Measurements from ENCODE around the gene FAM107B. TPM values are rescaled to one million over a fixed set of nuclear protein-coding genes. Genes with fewer than 3 reads are reported as not detected.

The FAM107B gene
- total and polyA plus RNA-seq, 10 of the 15 experiments (the other 5 are each of a cell fraction or from before 2014, with no cell fraction given): 22.9 to 162 (median 86.6) TPM

DNA sequence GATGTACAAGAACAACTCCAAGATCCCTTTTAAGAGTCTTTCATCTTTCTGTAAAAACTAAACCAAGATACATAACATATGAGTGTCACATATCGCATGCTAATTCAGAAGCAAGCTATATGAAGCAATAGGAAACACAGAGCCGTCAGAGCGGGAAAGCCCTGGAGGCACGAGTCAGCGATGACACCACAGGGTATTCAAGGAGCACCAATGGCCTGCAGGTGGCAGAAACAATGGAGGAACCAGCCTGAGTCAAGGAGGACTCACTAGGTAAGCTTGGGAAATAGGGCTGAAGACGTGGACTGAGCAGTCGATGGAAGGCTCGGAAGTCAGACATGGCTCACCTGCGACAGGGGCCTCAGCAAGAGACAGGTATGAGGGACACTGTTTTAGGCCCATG, 214.4 kb downstream of the FAM107B start:
- peaks cover 43% of the 10 kb centered on the region for H3K4me1 ChIP-seq (ENCODE audit: control insufficient read depth, insufficient read depth, low read length)
- H3K27ac ChIP-seq (ENCODE audit: control insufficient read depth, insufficient read depth): no peak overlapping the region
- H3K36me3 ChIP-seq (ENCODE audit: control insufficient read depth in 2 of 2, insufficient read depth in 2 of 2, low read length in 1 of 2): peaks cover 5 to 9% of the 10 kb centered on the region in 2 experiments; a peak in 2 of 4 replicates
- 73% methylated on average over 9 of the region's 9 CpGs for WGBS (ENCODE audit: insufficient coverage, insufficient replicate concordance, low lambda C conversion rate, missing lambda C conversion rate)
- POLR2A ChIA-PET: interaction anchor here (0.6 to 1.5 kb wide), 2 partner anchors 9 to 28 kb away, joined by 3 read pairs; no protein-coding TSS in a partner anchor
- DNase-seq (ENCODE audit: low read depth, low spot score) (no peak), ATAC-seq (peak; percentile 53), FAIRE-seq (no peak)
- RAD21 ChIA-PET (ENCODE audit: unreplicated experiment): interaction anchor here (1.6 kb wide), 1 partner anchor 12 kb away, joined by 3 read pairs; no protein-coding TSS in a partner anchor
- H3K27me3 ChIP-seq (replicated peaks in 1 of 2; ENCODE audit: control insufficient read depth in 2 of 2, insufficient read depth in 2 of 2, low read length in 1 of 2): no peaks in the 10 kb centered on the region
- in situ Hi-C loops (cut with MboI): no loop called here
- intact Hi-C loops (cut with micrococcal nuclease; ENCODE audit: unreplicated experiment): loop anchor here (5.0 kb wide), 2 partner anchors 42 to 262 kb away; no protein-coding TSS in a partner anchor
- 0 out of 2 replicates have a peak overlapping the region, but pooled peaks have one; percentile 11 for H3K4me2 ChIP-seq (ENCODE audit: control insufficient read depth, insufficient read depth)
- H4K20me1 ChIP-seq (ENCODE audit: control insufficient read depth, insufficient read depth): no peaks in the 10 kb centered on the region
- CTCF ChIA-PET: interaction anchor here (4.2 kb wide), 1 partner anchor 262 kb away, joined by 17 read pairs; no protein-coding TSS in a partner anchor
- peaks cover 65% of the 10 kb centered on the region for H3K79me2 ChIP-seq (ENCODE audit: control insufficient read depth, insufficient read depth, low read length)
- H3K9ac ChIP-seq (ENCODE audit: control insufficient read depth, insufficient read depth, low read length): no peak overlapping the region
- BruUV-seq (replicated peaks): no TSS peak
- no peaks in the 10 kb centered on the region for H3K9me3 ChIP-seq (replicated peaks; ENCODE audit: control insufficient read depth, insufficient read depth, low read length)
- no peak overlapping the region for H3K4me3 ChIP-seq
- H2AFZ ChIP-seq (ENCODE audit: control insufficient read depth, low read depth, low read length): no peak overlapping the region; the same call in 1 of the 2 replicates
- SMC1A ChIA-PET (ENCODE audit: uncharacterized antibody, unreplicated experiment): interaction anchor here (2.6 kb wide), 1 partner anchor 263 kb away, joined by 12 read pairs; no protein-coding TSS in a partner anchor
- TF ChIP-seq, protein P1, sequence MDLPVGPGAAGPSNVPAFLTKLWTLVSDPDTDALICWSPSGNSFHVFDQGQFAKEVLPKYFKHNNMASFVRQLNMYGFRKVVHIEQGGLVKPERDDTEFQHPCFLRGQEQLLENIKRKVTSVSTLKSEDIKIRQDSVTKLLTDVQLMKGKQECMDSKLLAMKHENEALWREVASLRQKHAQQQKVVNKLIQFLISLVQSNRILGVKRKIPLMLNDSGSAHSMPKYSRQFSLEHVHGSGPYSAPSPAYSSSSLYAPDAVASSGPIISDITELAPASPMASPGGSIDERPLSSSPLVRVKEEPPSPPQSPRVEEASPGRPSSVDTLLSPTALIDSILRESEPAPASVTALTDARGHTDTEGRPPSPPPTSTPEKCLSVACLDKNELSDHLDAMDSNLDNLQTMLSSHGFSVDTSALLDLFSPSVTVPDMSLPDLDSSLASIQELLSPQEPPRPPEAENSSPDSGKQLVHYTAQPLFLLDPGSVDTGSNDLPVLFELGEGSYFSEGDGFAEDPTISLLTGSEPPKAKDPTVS (IDR thresholded peaks at IDR 0.05; ENCODE audit: low read depth, low read length): no peak
- TF ChIP-seq RB1 (IDR thresholded peaks at IDR 0.05; ENCODE audit: borderline replicate concordance): no peak
- no peak for TF ChIP-seq NFXL1 (IDR thresholded peaks at IDR 0.05; ENCODE audit: borderline replicate concordance)
- TF ChIP-seq CHD2 (IDR thresholded peaks at IDR 0.05; ENCODE audit: borderline replicate concordance, low read depth, low read length): no peak
- peak; percentile 83 for TF ChIP-seq CREB1 (IDR thresholded peaks at IDR 0.05; ENCODE audit: low read depth)
- TF ChIP-seq DPF2 (IDR thresholded peaks at IDR 0.05): no peak
- no peak for TF ChIP-seq TAF1 (IDR thresholded peaks at IDR 0.05; ENCODE audit: borderline replicate concordance, low read depth, low read length)
- TF ChIP-seq BHLHE40 (IDR thresholded peaks at IDR 0.05; ENCODE audit: borderline replicate concordance in 1 of 2, low read depth in 2 of 2, low read length in 1 of 2): peak in 1 of 2 experiments; percentile 11; a peak in 1 of 4 replicates
- TF ChIP-seq NFYB (IDR thresholded peaks at IDR 0.05; ENCODE audit: insufficient read depth, low read depth, low read length): 0 out of 2 replicates have a peak, but pooled peaks have one; percentile 19
- TF ChIP-seq, protein P2, sequence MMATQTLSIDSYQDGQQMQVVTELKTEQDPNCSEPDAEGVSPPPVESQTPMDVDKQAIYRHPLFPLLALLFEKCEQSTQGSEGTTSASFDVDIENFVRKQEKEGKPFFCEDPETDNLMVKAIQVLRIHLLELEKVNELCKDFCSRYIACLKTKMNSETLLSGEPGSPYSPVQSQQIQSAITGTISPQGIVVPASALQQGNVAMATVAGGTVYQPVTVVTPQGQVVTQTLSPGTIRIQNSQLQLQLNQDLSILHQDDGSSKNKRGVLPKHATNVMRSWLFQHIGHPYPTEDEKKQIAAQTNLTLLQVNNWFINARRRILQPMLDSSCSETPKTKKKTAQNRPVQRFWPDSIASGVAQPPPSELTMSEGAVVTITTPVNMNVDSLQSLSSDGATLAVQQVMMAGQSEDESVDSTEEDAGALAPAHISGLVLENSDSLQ (IDR thresholded peaks at IDR 0.05): no peak
- peak; percentile 78 for TF ChIP-seq YY1 (IDR thresholded peaks at IDR 0.05; ENCODE audit: low read depth, low read length)
- TF ChIP-seq ZNF207 (IDR thresholded peaks at IDR 0.05; ENCODE audit: borderline replicate concordance): no peak
- no peak for TF ChIP-seq EP300 (IDR thresholded peaks at IDR 0.05; ENCODE audit: borderline replicate concordance in 1 of 2, control insufficient read depth in 1 of 2, low read depth in 2 of 2, low read length in 2 of 2)
- no peak for TF ChIP-seq SMARCA5 (IDR thresholded peaks at IDR 0.05)
- TF ChIP-seq SRF (IDR thresholded peaks at IDR 0.05; ENCODE audit: low read depth in 2 of 2, low read length in 2 of 2): no peak
- TF ChIP-seq CREM (IDR thresholded peaks at IDR 0.05; ENCODE audit: low read depth): peak; percentile 71
- TF ChIP-seq MEF2B (IDR thresholded peaks at IDR 0.05; ENCODE audit: partially characterized antibody, poor library complexity, severe bottlenecking): no peak
- TF ChIP-seq ATF7 (IDR thresholded peaks at IDR 0.05; ENCODE audit: low read depth): no peak
- TF ChIP-seq FOXM1 (IDR thresholded peaks at IDR 0.05; ENCODE audit: low read depth, low read length): no peak
- TF ChIP-seq, protein P3, sequence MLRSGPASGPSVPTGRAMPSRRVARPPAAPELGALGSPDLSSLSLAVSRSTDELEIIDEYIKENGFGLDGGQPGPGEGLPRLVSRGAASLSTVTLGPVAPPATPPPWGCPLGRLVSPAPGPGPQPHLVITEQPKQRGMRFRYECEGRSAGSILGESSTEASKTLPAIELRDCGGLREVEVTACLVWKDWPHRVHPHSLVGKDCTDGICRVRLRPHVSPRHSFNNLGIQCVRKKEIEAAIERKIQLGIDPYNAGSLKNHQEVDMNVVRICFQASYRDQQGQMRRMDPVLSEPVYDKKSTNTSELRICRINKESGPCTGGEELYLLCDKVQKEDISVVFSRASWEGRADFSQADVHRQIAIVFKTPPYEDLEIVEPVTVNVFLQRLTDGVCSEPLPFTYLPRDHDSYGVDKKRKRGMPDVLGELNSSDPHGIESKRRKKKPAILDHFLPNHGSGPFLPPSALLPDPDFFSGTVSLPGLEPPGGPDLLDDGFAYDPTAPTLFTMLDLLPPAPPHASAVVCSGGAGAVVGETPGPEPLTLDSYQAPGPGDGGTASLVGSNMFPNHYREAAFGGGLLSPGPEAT (IDR thresholded peaks at IDR 0.05; ENCODE audit: low read depth): no peak

Data from GM12878 (cell line).